ENCODE data around the gene ALDH7A1. TPM values are rescaled to one million over a fixed set of nuclear protein-coding genes. Genes with fewer than 3 reads are reported as not detected.
A peak's percentile ranks its signal among the peaks of the same experiment; 100 is the strongest.

The ALDH7A1 gene
- total and polyA plus RNA-seq, 8 donors, result 15.9 to 28.7 (median 22.7) TPM

DNA sequence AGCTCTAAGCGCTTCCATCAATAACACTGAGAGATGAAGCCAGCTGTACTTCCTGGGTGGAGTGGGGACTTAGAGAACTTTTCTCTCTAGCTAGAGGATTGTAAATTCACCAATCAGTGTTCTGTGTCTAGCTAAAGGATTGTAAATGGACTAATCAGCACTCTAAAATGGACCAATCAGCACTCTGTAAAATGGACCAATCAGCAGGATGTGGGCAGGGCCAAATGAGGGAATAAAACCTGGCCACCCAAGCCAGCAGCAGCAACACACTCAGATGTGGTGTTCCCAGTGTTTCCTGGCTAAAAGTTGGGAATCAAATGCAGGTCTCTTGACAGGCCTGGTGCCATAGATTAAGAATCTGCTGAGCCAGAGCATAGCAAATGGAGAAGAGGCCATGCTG is 60.5 kb downstream of the ALDH7A1 start:
- TF ChIP-seq, protein P1, sequence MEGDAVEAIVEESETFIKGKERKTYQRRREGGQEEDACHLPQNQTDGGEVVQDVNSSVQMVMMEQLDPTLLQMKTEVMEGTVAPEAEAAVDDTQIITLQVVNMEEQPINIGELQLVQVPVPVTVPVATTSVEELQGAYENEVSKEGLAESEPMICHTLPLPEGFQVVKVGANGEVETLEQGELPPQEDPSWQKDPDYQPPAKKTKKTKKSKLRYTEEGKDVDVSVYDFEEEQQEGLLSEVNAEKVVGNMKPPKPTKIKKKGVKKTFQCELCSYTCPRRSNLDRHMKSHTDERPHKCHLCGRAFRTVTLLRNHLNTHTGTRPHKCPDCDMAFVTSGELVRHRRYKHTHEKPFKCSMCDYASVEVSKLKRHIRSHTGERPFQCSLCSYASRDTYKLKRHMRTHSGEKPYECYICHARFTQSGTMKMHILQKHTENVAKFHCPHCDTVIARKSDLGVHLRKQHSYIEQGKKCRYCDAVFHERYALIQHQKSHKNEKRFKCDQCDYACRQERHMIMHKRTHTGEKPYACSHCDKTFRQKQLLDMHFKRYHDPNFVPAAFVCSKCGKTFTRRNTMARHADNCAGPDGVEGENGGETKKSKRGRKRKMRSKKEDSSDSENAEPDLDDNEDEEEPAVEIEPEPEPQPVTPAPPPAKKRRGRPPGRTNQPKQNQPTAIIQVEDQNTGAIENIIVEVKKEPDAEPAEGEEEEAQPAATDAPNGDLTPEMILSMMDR (IDR thresholded peaks at IDR 0.05), result no peak
- Histone ChIP-seq H3K27me3 (no peaks in the 10 kb centered on the region), H3K27ac (no peak overlapping the region), H3K36me3 (no peaks in the 10 kb centered on the region), H3K4me1 (no peaks in the 10 kb centered on the region), H3K9me3 (no peaks in the 10 kb centered on the region), H3K4me3 (no peak overlapping the region)
- intact Hi-C loops (cut with DNase I), result no loop called here
- no peak for FAIRE-seq
- WGBS, 2 donors, result 96 to 100% methylated on average over 1 of the region's 1 CpG
- ATAC-seq, result no peak
- DNase-seq, result no peak

- H3K27ac ChIP-seq, result peak overlapping the region in 3 of 4 donors; percentile 9 to 22 (median 10)
- ATAC-seq, result peak; percentile 31 to 56 (median 46)
- no peaks in the 10 kb centered on the region for H3K9me3 ChIP-seq
- WGBS, 2 donors, result 27 to 31% methylated on average over 4 of the region's 4 CpGs
- TF ChIP-seq, protein P1 (IDR thresholded peaks at IDR 0.05), result no peak
- no peak overlapping the region for H3K4me3 ChIP-seq
- intact Hi-C loops (cut with DNase I), result no loop called here
- no peak for FAIRE-seq
- H3K36me3 ChIP-seq, result no peaks in the 10 kb centered on the region
- DNase-seq, result no peak
- H3K27me3 ChIP-seq, result no peaks in the 10 kb centered on the region
- H3K4me1 ChIP-seq, result no peaks in the 10 kb centered on the region
These were observed 63.4 kb downstream of the ALDH7A1 start for GRCh38 chr5:126531543-126532120.

DNA sequence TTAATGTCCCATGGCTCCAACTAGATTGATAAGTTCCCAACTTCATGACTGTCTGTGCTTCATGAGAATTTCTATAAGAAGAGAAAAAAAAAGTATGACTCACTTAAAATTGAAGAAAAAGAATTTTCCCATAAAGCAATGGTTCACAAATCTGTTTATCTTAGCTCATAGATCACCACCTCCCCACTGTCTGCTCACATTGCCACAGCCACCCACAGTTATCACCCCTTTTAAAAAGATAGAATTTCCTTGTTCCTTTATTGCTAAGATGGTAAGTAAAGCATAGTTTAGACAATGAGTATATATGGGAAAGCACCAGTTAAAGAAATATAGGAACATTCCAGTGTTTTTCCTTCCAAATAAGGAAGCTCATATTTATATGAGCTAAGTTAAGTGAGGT is 67.1 kb downstream of the ALDH7A1 start:
- no peak for DNase-seq
- no peaks in the 10 kb centered on the region for H3K27me3 ChIP-seq
- TF ChIP-seq, protein P1 (IDR thresholded peaks at IDR 0.05), result no peak
- H3K4me1 ChIP-seq, result peaks cover 0 to 4% (median 0%) of the 10 kb centered on the region in 3 donors
- H3K36me3 ChIP-seq, result no peaks in the 10 kb centered on the region
- intact Hi-C loops (cut with DNase I), result no loop called here
- no peak for ATAC-seq
- H3K4me3 ChIP-seq, result no peak overlapping the region
- no peak overlapping the region for H3K27ac ChIP-seq
- no peak for FAIRE-seq
- H3K9me3 ChIP-seq, result no peaks in the 10 kb centered on the region

DNA sequence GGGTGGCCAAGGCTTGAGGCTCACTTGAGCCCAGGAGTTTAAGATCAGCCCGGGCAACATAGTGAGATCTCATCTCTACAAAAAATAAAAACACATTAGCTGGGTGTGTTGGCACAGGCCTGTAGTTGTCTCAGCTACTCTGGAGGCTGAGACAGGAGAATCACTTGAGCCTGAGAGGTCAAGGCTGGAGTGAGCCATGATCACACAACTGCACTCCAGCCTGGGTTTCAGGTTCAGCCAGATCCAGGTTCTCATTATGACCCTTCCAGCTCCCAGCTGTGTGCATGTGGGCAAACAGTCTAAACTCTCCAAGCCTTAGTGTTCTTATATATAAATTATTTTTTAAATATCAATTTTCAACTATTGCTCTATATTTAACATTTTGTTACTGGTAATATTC is 67.9 kb downstream of the ALDH7A1 start:
- H3K9me3 ChIP-seq, result no peaks in the 10 kb centered on the region
- no peak overlapping the region for H3K27ac ChIP-seq
- no peak overlapping the region for H3K4me3 ChIP-seq
- TF ChIP-seq, protein P1 (IDR thresholded peaks at IDR 0.05), result no peak
- H3K36me3 ChIP-seq, result no peaks in the 10 kb centered on the region
- WGBS, 2 donors, result 91% methylated on average over 1 of the region's 1 CpG
- ATAC-seq, result no peak
- H3K27me3 ChIP-seq, result no peaks in the 10 kb centered on the region
- intact Hi-C loops (cut with DNase I), result no loop called here
- H3K4me1 ChIP-seq, result peaks cover 0 to 4% (median 0%) of the 10 kb centered on the region in 3 donors
- FAIRE-seq, result no peak
- DNase-seq, result no peak

- ATAC-seq (no peak), FAIRE-seq (no peak), DNase-seq (no peak)
- H3K27ac ChIP-seq, result no peak overlapping the region
- TF ChIP-seq, protein P1 (IDR thresholded peaks at IDR 0.05), result no peak
- H3K36me3 ChIP-seq, result no peaks in the 10 kb centered on the region
- H3K9me3 ChIP-seq, result no peaks in the 10 kb centered on the region
- H3K4me3 ChIP-seq, result no peak overlapping the region
- intact Hi-C loops (cut with DNase I), result no loop called here
- H3K4me1 ChIP-seq, result peaks cover 0 to 4% (median 0%) of the 10 kb centered on the region in 3 donors
- no peaks in the 10 kb centered on the region for H3K27me3 ChIP-seq
These were observed 68.5 kb downstream of the ALDH7A1 start for GRCh38 chr5:126526493-126526892.

All from pancreas (tissue), 10 donors.